ENCODE data around the gene PTTG1IP.

Gene PTTG1IP

DNA sequence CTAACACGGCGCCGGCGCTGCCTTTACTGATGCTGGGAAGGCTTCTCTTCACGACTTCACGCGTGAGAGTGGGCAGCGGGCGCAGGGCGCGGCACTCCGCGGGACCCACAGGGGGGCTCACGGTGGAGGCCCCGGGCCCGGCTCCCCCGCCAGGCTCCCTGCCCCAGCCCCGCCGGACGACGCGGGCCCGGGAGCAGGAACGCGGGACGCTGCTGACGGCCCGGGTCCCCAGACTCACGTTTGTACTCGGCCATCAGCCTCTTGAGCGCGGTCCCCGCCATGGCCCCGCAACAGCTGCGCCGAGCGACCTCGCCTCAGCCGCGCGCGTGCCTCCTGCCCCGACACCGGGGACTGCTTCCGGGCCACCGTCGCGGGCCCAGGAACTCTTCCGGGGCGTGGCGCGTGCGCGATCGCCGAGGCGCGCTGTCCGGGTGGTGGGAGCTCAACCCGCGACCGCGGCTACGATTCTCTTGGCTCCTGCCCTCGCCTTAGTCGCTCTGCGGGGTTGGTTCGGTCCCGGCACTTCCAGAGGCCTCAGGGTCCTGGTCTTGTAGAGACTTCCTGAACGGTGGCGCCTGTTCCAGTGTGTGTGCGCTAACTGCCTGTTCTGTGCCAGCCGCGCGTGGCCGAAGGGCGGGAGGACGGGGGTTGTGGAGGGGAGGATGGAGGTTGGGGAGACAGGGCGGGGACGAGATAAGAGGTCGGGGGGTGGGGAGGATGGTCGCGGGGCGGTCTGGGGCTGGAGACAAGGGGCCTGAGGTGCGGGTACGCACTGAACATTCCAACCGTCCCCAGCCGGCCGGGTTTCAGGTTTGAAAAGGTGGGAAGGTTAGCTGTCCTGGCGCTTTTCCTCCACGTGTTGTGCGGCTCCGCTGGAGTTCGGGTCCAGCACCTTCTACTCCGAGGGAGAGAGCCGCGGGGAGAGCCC lies 71.8 kb downstream of the PTTG1IP start, which contains the start of gene UBE2G2:
Gene UBE2G2, minus strand, starts transcription at position 353 of the 928 bp plus-strand sequence. Its CDS starts 72 bp downstream, at position 281.
- DNase-seq (ENCODE audit: low spot score), result peak; percentile 95

GRCh38 chr21:44800971-44801467 lies 72.5 kb downstream of the PTTG1IP start:
- DNase-seq (ENCODE audit: low spot score), result no peak

DNA sequence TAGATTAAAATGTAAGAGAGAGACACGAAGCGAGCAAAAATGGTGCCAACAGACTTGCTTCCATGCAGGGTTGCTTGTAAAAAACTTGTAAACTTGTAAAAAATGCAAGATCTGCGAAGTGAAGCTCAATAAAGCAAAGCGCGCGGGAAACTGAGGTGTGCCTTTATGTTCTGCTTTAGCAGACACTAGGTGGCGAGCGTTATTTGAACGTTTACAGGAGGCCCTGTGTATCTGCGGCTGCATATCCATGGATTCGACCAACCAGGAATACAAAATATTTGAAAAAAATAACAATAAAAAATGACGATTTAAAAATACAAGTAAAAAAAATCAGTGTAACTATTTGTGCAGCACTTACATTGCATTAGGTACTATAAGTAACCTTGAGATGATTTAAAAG lies 73.4 kb downstream of the PTTG1IP start:
- DNase-seq (ENCODE audit: low spot score), result no peak

DNA sequence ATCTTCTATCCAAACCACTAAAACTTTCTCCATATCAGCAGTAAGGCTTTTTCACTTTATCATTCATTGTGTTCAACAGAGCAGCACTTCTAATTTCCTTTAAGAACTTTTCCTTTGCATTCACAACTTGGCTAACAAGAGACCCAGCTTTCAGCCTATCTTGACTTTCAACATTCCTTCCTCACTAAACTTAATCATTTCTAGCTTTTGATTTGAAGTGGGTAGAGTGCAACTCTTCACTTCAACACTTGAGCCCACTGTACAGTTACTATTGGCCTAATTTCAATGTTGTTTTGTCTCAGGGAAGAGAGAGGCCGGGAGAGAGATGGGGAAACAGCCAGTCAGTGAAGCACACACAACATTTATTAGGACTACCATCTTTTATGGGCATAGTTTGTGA lies 73.8 kb downstream of the PTTG1IP start:
- DNase-seq (ENCODE audit: low spot score), result no peak

Measured in left forelimb (tissue), 1 donor.